Tibial artery (tissue), 4 donors: Measurements from ENCODE around the gene MORN3.

Experiments used
- DNase-seq, 2 donors: peaks; one replicate each; pipeline ENCODE4 v3.0.0-alpha.2; 2019
- H3K27ac ChIP-seq, 2 donors: fragments of 200-600 bp; sonication (generic) in 1 of 2; 1 replicate in 1 of 2; 2 replicates in 1 of 2; pipeline ENCODE4 v1.5.1; 2018 to 2019; ENCODE audit warnings: mild to moderate bottlenecking in 1 of 2
- H3K27me3 ChIP-seq, 2 donors: fragments of 200-600 bp; sonication (generic) in 1 of 2; one replicate each; pipeline versions ENCODE4 v1.5.1 to v1.6.0; 2016 to 2019
- H3K36me3 ChIP-seq, 3 donors: fragments of 200-600 bp; sonication (generic) in 2 of 3; one replicate each; pipeline ENCODE4 v1.5.1; 2016 to 2019; ENCODE audit warnings: mild to moderate bottlenecking in 2 of 3
- H3K4me1 ChIP-seq, 4 donors: fragments of 200-600 bp; sonication (generic) in 2 of 4; 1 replicate in 3 of 4; 2 replicates in 1 of 4; pipeline ENCODE4 v1.5.1; 2016 to 2019
- H3K4me3 ChIP-seq, 2 donors: fragments of 200-600 bp; sonication (generic) in 1 of 2; 1 replicate in 1 of 2; 2 replicates in 1 of 2; pipeline ENCODE4 v1.5.1; 2018 to 2019; ENCODE audit warnings: mild to moderate bottlenecking in 2 of 2
- H3K9me3 ChIP-seq, 3 donors: fragments of 200-600 bp; sonication (generic) in 1 of 3; one replicate each; pipeline ENCODE4 v1.5.1; 2016 to 2019
- CTCF ChIP-seq, 2 experiments: fragments of 200-600 bp in 1 of 2; fragments of 450-650 bp in 1 of 2; IDR thresholded peaks; one replicate each; pipeline ENCODE4 v1.5.1; 2017 to 2019; ENCODE audit warnings: antibody characterized with exemption in 2 of 2, mild to moderate bottlenecking in 1 of 2, moderate library complexity in 1 of 2
- intact Hi-C: fragments of 100-400 bp; cut with DNase I; formaldehyde crosslinking; loops from one replicate; pipeline ENCODE4 v1.15.0; 2023; ENCODE audit warnings: low total_unique reads

The MORN3 gene

DNA sequence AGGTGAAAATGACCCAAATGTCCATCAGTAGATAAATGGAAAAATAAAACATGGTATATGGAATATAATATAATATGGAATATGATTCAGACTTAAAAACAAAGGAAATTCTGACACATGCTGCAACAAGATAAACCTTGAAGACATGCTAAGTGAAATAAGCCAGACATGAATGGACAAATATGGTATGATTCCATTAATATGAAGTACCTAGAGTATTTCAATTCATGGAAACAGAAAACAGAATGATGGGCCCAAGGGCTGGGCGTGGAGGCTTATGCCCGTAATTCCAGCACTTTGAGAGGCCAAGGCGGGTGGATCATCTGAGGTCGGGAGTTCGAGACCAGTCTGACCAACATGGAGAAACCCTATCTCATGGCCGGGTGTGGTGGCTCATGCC is 65.9 kb downstream of the MORN3 start:
- Histone ChIP-seq H3K27me3 (no peaks in the 10 kb centered on the region), H3K4me1 (no peaks in the 10 kb centered on the region), H3K36me3 (no peaks in the 10 kb centered on the region), H3K9me3 (no peaks in the 10 kb centered on the region), H3K4me3 (no peak overlapping the region), H3K27ac (no peak overlapping the region)
- no peak for TF ChIP-seq CTCF (IDR thresholded peaks at IDR 0.05)
- intact Hi-C loops = no loop called here
- DNase-seq = no peak

GRCh38 chr12:121602766-121603165 is 66.7 kb downstream of the MORN3 start:
- H3K27ac ChIP-seq = no peak overlapping the region
- H3K9me3 ChIP-seq = no peaks in the 10 kb centered on the region
- H3K4me1 ChIP-seq = no peaks in the 10 kb centered on the region
- no peak overlapping the region for H3K4me3 ChIP-seq
- no peaks in the 10 kb centered on the region for H3K36me3 ChIP-seq
- no peak for DNase-seq
- intact Hi-C loops = no loop called here
- no peak for TF ChIP-seq CTCF (IDR thresholded peaks at IDR 0.05)
- no peaks in the 10 kb centered on the region for H3K27me3 ChIP-seq

DNA sequence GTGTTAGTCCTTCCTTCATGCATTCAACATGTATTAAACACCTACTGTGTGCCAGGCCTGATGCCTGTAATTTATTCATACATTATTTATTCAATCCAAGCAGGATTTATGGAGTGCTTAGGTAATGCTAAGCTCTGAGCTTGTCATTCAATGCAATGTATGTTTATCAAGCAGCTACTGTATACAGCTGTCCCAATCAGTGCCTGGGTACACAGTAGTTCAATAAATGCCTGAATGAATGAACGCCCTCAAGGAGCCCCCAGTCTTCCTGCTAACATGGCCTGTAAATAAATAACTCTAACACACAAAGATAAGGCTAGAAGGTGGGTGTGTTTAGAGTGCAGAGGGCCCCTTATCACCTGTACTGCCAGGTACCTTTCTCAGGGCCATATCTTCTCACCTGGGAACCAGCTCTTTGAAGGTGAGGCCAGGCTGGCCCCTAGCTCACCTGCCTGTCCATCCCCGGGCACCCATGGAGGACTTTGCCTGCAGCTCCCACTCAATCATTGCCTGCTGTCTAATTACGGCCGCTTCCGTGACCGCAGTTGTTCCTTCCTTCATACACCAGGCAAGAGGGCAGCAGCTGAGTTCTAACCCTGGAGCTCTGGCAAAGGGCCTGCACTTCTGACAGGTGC is 68.6 kb downstream of the MORN3 start:
- H3K36me3 ChIP-seq = no peaks in the 10 kb centered on the region
- no peak for DNase-seq
- no peaks in the 10 kb centered on the region for H3K9me3 ChIP-seq
- no peaks in the 10 kb centered on the region for H3K27me3 ChIP-seq
- TF ChIP-seq CTCF (IDR thresholded peaks at IDR 0.05) = no peak
- H3K4me3 ChIP-seq = no peak overlapping the region
- H3K27ac ChIP-seq = no peak overlapping the region
- no peaks in the 10 kb centered on the region for H3K4me1 ChIP-seq
- intact Hi-C loops = no loop called here
